Panc1 (cell line): ENCODE results near the gene PPARGC1A. TPM values are rescaled to one million over a fixed set of nuclear protein-coding genes. Genes with fewer than 3 reads are reported as not detected.

Experiments
- ATAC-seq: fragments of 200-7000 bp; cut with Tn5 transposase; 2 replicates; pipeline ENCODE4 v1.9.1; 2020; ENCODE audit warnings: mild to moderate bottlenecking, moderate library complexity
- BruUV-seq: library from RNA; stranded (reverse); fragments of 400-500 nt; replicated peaks from 2 replicates; lab custom pipeline; 2021; lab: Mats Ljungman, UMichigan
- CTCF ChIA-PET: fragments of 300-600 bp; sonication (Branson Sonifier 250); formaldehyde crosslinking; loops from one replicate; lab custom pipeline; 2022; ENCODE audit warnings: antibody characterized with exemption; lab: Charles Lee
- POLR2A ChIA-PET: fragments of 300-600 bp; sonication (Branson Sonifier 250); formaldehyde crosslinking; loops from one replicate; lab custom pipeline; 2022; ENCODE audit warnings: antibody characterized with exemption; lab: Charles Lee
- DNase-seq: peaks from one replicate; pipeline ENCODE4 v3.0.0-alpha.2; 2010; ENCODE audit warnings: low read depth, low spot score
- H3K27ac ChIP-seq: 2 replicates; pipeline ENCODE4 v1.5.1; 2011; ENCODE audit warnings: mild to moderate bottlenecking, low read length, inconsistent platforms
- H3K27me3 ChIP-seq: fragments of 200-500 bp; sonication (Bioruptor generic); 2 replicates; pipeline ENCODE4 v1.6.0; 2014; ENCODE audit warnings: low read length, inconsistent platforms; ENCODE audit not compliant: control insufficient read depth, insufficient read depth
- H3K36me3 ChIP-seq: fragments of 200-500 bp; sonication (Bioruptor generic); 2 replicates; pipeline ENCODE4 v1.5.1; 2014; ENCODE audit warnings: inconsistent platforms, mild to moderate bottlenecking, low read length, moderate library complexity; ENCODE audit not compliant: control insufficient read depth, insufficient read depth
- H3K4me1 ChIP-seq: 2 replicates; pipeline ENCODE4 v1.5.1; 2011; ENCODE audit warnings: inconsistent platforms, mild to moderate bottlenecking, low read length, moderate library complexity; ENCODE audit not compliant: control insufficient read depth, insufficient read depth
- H3K4me3 ChIP-seq, 2 experiments: 2 replicates each; pipeline ENCODE4 v1.5.1; 2011 to 2012; ENCODE audit warnings: low read depth in 2 of 2, low read length in 2 of 2, mild to moderate bottlenecking in 2 of 2, inconsistent platforms in 1 of 2, moderate library complexity in 1 of 2
- H3K9me3 ChIP-seq: fragments of 200-500 bp; sonication (Bioruptor generic); 2 replicates; pipeline ENCODE4 v1.5.1; 2014; ENCODE audit warnings: low read depth, mild to moderate bottlenecking, inconsistent platforms, low read length, moderate library complexity; ENCODE audit not compliant: control insufficient read depth, insufficient read depth
- POLR2AphosphoS5 ChIP-seq: IDR thresholded peaks from 2 replicates; pipeline ENCODE4 v1.6.1; 2012; ENCODE audit warnings: mild to moderate bottlenecking, low read depth, low read length, moderate library complexity
- SIN3A ChIP-seq: IDR thresholded peaks from 2 replicates; pipeline ENCODE4 v1.6.1; 2012; ENCODE audit warnings: low read depth, mild to moderate bottlenecking, low read length, moderate library complexity, borderline replicate concordance; ENCODE audit not compliant: insufficient read depth
- TCF7L2 ChIP-seq: IDR thresholded peaks from 2 replicates; pipeline ENCODE4 v1.6.1; 2011; ENCODE audit warnings: mild to moderate bottlenecking, low read depth, low read length, inconsistent platforms
- in situ Hi-C: cut with HindIII; loops from 2 replicates; pipeline ENCODE4 v1.10.0; 2016; ENCODE audit warnings: low sequenced_read_pairs, low pct_unique_long_range_greater_than_20kb
- intact Hi-C: fragments of 100-400 bp; cut with micrococcal nuclease; formaldehyde crosslinking; loops from one replicate; pipeline ENCODE4 v1.10.0; 2022; ENCODE audit not compliant: unreplicated experiment
- total RNA-seq: library from RNA; stranded (reverse); gene quantifications from one replicate; pipeline ENCODE4 v1.2.1, GENCODE V29; 2021; ENCODE audit not compliant: unreplicated experiment
- TF ChIP-seq, protein P1 (sequence below): fragments of 450-650 bp; IDR thresholded peaks from 2 replicates; pipeline ENCODE4 v1.5.1; 2017; ENCODE audit warnings: mild to moderate bottlenecking
- TF ChIP-seq, protein P2 (sequence below), 2 experiments: IDR thresholded peaks; 2 replicates each; pipeline ENCODE4 v1.6.1; 2011 to 2012; ENCODE audit warnings: low read depth in 2 of 2, control low read depth in 1 of 2, low read length in 1 of 2, mild to moderate bottlenecking in 1 of 2, moderate library complexity in 1 of 2; ENCODE audit not compliant: insufficient read depth in 1 of 2

PPARGC1A gene
- total RNA-seq, 1 experiment from 2014 or later = 0.59 TPM

DNA sequence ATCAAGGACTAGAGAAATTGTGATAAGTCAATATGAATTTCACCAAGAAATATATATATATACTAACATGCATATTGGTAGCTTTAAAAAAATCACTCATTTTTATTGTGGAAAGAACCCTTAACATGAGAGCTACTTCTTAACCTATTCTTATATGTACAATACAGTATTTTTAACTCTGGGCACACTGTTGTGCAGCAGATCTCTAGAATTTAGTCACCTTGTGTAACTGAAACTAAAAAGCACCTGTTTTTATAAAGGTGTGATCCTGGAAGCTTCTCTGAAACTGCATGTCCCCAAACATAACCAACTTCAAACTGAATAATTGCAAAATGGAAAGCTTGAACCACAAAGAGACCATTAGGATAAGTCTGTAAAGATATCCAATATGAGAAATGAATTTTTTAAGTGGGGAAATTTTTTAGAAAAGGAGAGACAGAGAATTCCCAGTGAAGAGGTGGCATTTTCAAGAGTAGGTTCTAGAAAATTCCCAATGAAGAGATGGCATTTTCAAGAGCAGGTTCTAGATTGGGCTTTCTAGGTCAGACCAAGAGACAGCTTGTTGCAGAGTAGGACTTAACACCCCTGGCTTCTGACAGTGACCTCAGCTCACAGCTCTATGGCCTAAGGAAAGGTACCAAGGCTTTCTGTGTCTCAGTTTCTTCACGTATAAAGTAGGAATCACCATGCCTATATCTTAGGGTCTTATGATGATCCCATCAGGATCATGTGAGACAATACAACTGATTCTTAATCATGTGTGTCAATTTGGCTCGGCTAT lies 22.0 kb upstream of the PPARGC1A start:
- ChIA-PET CTCF (no interaction called here), POLR2A (no interaction called here)
- Histone ChIP-seq H3K27ac (no peak overlapping the region), H3K4me3 (no peak overlapping the region), H3K36me3 (no peaks in the 10 kb centered on the region), H3K27me3 (no peaks in the 10 kb centered on the region), H3K4me1 (no peaks in the 10 kb centered on the region), H3K9me3 (no peaks in the 10 kb centered on the region)
- ATAC-seq (no peak), DNase-seq (no peak)
- BruUV-seq = no TSS peak
- intact Hi-C loops (no loop called here), in situ Hi-C loops (no loop called here)
- TF ChIP-seq POLR2AphosphoS5 (no peak), SIN3A (no peak), TCF7L2 (no peak)
- TF ChIP-seq, protein P1, sequence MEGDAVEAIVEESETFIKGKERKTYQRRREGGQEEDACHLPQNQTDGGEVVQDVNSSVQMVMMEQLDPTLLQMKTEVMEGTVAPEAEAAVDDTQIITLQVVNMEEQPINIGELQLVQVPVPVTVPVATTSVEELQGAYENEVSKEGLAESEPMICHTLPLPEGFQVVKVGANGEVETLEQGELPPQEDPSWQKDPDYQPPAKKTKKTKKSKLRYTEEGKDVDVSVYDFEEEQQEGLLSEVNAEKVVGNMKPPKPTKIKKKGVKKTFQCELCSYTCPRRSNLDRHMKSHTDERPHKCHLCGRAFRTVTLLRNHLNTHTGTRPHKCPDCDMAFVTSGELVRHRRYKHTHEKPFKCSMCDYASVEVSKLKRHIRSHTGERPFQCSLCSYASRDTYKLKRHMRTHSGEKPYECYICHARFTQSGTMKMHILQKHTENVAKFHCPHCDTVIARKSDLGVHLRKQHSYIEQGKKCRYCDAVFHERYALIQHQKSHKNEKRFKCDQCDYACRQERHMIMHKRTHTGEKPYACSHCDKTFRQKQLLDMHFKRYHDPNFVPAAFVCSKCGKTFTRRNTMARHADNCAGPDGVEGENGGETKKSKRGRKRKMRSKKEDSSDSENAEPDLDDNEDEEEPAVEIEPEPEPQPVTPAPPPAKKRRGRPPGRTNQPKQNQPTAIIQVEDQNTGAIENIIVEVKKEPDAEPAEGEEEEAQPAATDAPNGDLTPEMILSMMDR = no peak
- TF ChIP-seq, protein P2, sequence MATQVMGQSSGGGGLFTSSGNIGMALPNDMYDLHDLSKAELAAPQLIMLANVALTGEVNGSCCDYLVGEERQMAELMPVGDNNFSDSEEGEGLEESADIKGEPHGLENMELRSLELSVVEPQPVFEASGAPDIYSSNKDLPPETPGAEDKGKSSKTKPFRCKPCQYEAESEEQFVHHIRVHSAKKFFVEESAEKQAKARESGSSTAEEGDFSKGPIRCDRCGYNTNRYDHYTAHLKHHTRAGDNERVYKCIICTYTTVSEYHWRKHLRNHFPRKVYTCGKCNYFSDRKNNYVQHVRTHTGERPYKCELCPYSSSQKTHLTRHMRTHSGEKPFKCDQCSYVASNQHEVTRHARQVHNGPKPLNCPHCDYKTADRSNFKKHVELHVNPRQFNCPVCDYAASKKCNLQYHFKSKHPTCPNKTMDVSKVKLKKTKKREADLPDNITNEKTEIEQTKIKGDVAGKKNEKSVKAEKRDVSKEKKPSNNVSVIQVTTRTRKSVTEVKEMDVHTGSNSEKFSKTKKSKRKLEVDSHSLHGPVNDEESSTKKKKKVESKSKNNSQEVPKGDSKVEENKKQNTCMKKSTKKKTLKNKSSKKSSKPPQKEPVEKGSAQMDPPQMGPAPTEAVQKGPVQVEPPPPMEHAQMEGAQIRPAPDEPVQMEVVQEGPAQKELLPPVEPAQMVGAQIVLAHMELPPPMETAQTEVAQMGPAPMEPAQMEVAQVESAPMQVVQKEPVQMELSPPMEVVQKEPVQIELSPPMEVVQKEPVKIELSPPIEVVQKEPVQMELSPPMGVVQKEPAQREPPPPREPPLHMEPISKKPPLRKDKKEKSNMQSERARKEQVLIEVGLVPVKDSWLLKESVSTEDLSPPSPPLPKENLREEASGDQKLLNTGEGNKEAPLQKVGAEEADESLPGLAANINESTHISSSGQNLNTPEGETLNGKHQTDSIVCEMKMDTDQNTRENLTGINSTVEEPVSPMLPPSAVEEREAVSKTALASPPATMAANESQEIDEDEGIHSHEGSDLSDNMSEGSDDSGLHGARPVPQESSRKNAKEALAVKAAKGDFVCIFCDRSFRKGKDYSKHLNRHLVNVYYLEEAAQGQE (IDR thresholded peaks at IDR 0.05; ENCODE audit: insufficient read depth in 1 of 2, low read depth in 2 of 2, low read length in 1 of 2) = no peak

DNA sequence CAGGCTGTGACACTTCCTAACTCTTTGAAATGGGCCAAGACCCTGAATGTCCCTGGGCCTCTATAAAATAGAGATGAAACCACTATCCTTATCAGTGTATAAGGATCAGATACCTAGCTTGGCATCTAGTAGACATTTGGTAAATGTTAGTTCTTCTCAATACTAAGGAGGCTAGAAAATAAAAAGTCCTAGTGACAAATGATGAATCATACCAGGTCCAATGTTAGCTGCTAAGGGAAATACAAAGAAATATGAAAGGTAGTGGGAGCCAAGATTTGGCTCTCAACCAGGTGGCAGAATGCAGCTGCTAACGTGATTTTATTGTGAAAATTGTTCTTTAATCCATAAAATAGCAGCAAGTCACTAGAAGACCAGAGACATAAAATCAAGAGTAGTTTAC lies 19.8 kb upstream of the PPARGC1A start:
- BruUV-seq = no TSS peak
- CTCF ChIA-PET = no interaction called here
- intact Hi-C loops = no loop called here

More for the DNA sequence above, 19.8 kb upstream of the PPARGC1A start:
- H3K4me1 ChIP-seq = no peaks in the 10 kb centered on the region
- H3K27ac ChIP-seq = no peak overlapping the region
- no peaks in the 10 kb centered on the region for H3K9me3 ChIP-seq
- ATAC-seq = no peak
- H3K27me3 ChIP-seq = no peaks in the 10 kb centered on the region
- in situ Hi-C loops = no loop called here
- no peak overlapping the region for H3K4me3 ChIP-seq
- no peak for TF ChIP-seq SIN3A
- TF ChIP-seq, protein P1 = no peak
- no peak for TF ChIP-seq TCF7L2
- TF ChIP-seq POLR2AphosphoS5 = no peak
- TF ChIP-seq, protein P2 (IDR thresholded peaks at IDR 0.05; ENCODE audit: insufficient read depth in 1 of 2, low read depth in 2 of 2, low read length in 1 of 2) = no peak
- H3K36me3 ChIP-seq = no peaks in the 10 kb centered on the region
- POLR2A ChIA-PET = no interaction called here
- no peak for DNase-seq
